Activated naive CD8-positive, alpha-beta T cell treated with anti-CD3 and anti-CD28 coated beads, Interleukin-2, amount 10 ng/mL, durations not matched to agents 7 days and 5 days (primary cell): ENCODE measurements around the gene STK38. TPM values are rescaled to one million over a fixed set of nuclear protein-coding genes. Genes with fewer than 3 reads are reported as not detected.
"Not testable (repeated sequence)": the region's sequence is repeated elsewhere in the genome, so short reads cannot be mapped to it uniquely, and the experiment has no call there.

Experiments
- ATAC-seq: fragments of 150-1000 bp; cut with Tn5 transposase; one replicate; pipeline ENCODE4 v1.10.0; 2021; ENCODE audit warnings: low read depth, moderate library complexity
- POLR2A ChIA-PET: fragments of 350-600 bp; sonication (Branson Sonifier 250); formaldehyde crosslinking; loops from one replicate; lab custom pipeline; 2021; ENCODE audit warnings: antibody characterized with exemption; lab: Charles Lee
- DNase-seq: peaks from one replicate; pipeline ENCODE4 v3.0.0; 2021
- H3K27ac Mint-ChIP-seq: one replicate; pipeline ENCODE4 v1.8.0; 2022; ENCODE audit warnings: mild to moderate bottlenecking, mixed read lengths
- H3K27me3 Mint-ChIP-seq: one replicate; pipeline ENCODE4 v1.8.0; 2022; ENCODE audit warnings: mild to moderate bottlenecking, moderate library complexity, mixed read lengths
- H3K36me3 Mint-ChIP-seq: one replicate; pipeline ENCODE4 v1.8.0; 2021; ENCODE audit warnings: mild to moderate bottlenecking, mixed read lengths
- H3K4me1 Mint-ChIP-seq: one replicate; pipeline ENCODE4 v1.8.0; 2021; ENCODE audit warnings: mixed read lengths
- H3K4me3 Mint-ChIP-seq: one replicate; pipeline ENCODE4 v1.8.0; 2022; ENCODE audit warnings: mild to moderate bottlenecking, moderate library complexity, mixed read lengths
- H3K9me3 Mint-ChIP-seq: one replicate; pipeline ENCODE4 v1.8.0; 2021; ENCODE audit warnings: mixed read lengths
- total RNA-seq, 2 experiments: library from RNA; stranded (reverse); gene quantifications; one replicate each; pipeline ENCODE4 v1.2.3, GENCODE V29; 2021

STK38 gene
- total RNA-seq = 10 to 100 TPM; 86.5 to 95.3 TPM

GRCh38 chr6:36546920-36547645 is at the start of gene STK38:
STK38 (minus strand) TSS chr6:36547479; CDS start chr6:36540202, 7,277 bp downstream.
- Mint-ChIP-seq H3K27me3 (no peaks in the 10 kb centered on the region), H3K4me3 (peak within 1 kb of the TSS; percentile 93), H3K27ac (peak within 1 kb of the TSS; percentile 92), H3K9me3 (no peaks in the 10 kb centered on the region), H3K4me1 (peaks cover 33% of the 10 kb centered on the region), H3K36me3 (peaks cover 12% of the 10 kb centered on the region)
- ATAC-seq (peak; percentile 89), DNase-seq (peak; percentile 93)
- POLR2A ChIA-PET = interaction anchor here (0.7 to 3.9 kb wide), 6 partner anchors 16 to 124 kb away, joined by 3 to 65 read pairs (median 4); partner anchors contain the start of genes KCTD20 and SRSF3

- POLR2A ChIA-PET = interaction anchor here (0.6 to 8.9 kb wide), 14 partner anchors 11 to 1839 kb away, joined by 3 to 65 read pairs (median 4); partner anchors contain the start of genes ETV7, SNRPC and STK38
Measured at GRCh38 chr6:36596356-36596755, 49.1 kb upstream of the STK38 start.

GRCh38 chr6:36594816-36595643 is 47.8 kb upstream of the STK38 start:
- DNase-seq (peak; percentile 26), ATAC-seq (no peak)
- H3K4me1 Mint-ChIP-seq = peaks cover 28% of the 10 kb centered on the region
- peak overlapping the region; percentile 99 for H3K27ac Mint-ChIP-seq
- H3K9me3 Mint-ChIP-seq = no peaks in the 10 kb centered on the region
- no peaks in the 10 kb centered on the region for H3K27me3 Mint-ChIP-seq
- peak overlapping the region; percentile 97 for H3K4me3 Mint-ChIP-seq
- POLR2A ChIA-PET = interaction anchor here (0.9 to 8.9 kb wide), 15 partner anchors 10 to 391 kb away, joined by 3 to 65 read pairs (median 4); partner anchors contain the start of genes MTCH1 and STK38
- peaks cover 54% of the 10 kb centered on the region for H3K36me3 Mint-ChIP-seq

More at GRCh38 chr6:36596356-36596755, 49.1 kb upstream of the STK38 start:
- peak overlapping the region; percentile 99 for H3K27ac Mint-ChIP-seq
- no peaks in the 10 kb centered on the region for H3K9me3 Mint-ChIP-seq
- H3K4me1 Mint-ChIP-seq = peaks cover 33% of the 10 kb centered on the region
- peaks cover 61% of the 10 kb centered on the region for H3K36me3 Mint-ChIP-seq
- ATAC-seq = no peak
- peak overlapping the region; percentile 97 for H3K4me3 Mint-ChIP-seq
- DNase-seq = no peak
- no peaks in the 10 kb centered on the region for H3K27me3 Mint-ChIP-seq

- Mint-ChIP-seq H3K36me3 (peaks cover 46% of the 10 kb centered on the region), H3K9me3 (no peaks in the 10 kb centered on the region), H3K4me3 (peak within 1 kb of the TSS; percentile 97), H3K27ac (peak within 1 kb of the TSS; percentile 99), H3K27me3 (no peaks in the 10 kb centered on the region), H3K4me1 (peaks cover 22% of the 10 kb centered on the region)
- DNase-seq (peak; percentile 95), ATAC-seq (peak; percentile 92)
- POLR2A ChIA-PET = interaction anchor here (0.6 to 8.9 kb wide), 17 partner anchors 9 to 470 kb away, joined by 3 to 65 read pairs (median 5); partner anchors contain the start of genes MTCH1 and STK38
Measured at GRCh38 chr6:36594029-36594815, 46.9 kb upstream of the STK38 start, which contains the start of gene SRSF3. SRSF3 (plus strand) TSS chr6:36594362; CDS start chr6:36596763, 2,401 bp downstream.

- H3K9me3 Mint-ChIP-seq = no peaks in the 10 kb centered on the region
- POLR2A ChIA-PET = interaction anchor here (0.6 to 1.9 kb wide), 8 partner anchors 11 to 470 kb away, joined by 3 to 21 read pairs (median 4); no protein-coding TSS in a partner anchor
- ATAC-seq (peak; percentile 16), DNase-seq (no peak)
- peak overlapping the region; percentile 99 for H3K27ac Mint-ChIP-seq
- no peaks in the 10 kb centered on the region for H3K27me3 Mint-ChIP-seq
- peaks cover 16% of the 10 kb centered on the region for H3K4me1 Mint-ChIP-seq
- H3K4me3 Mint-ChIP-seq = peak overlapping the region; percentile 97
- H3K36me3 Mint-ChIP-seq = peaks cover 40% of the 10 kb centered on the region
Measured at GRCh38 chr6:36593569-36594028, 46.3 kb upstream of the STK38 start.

DNA sequence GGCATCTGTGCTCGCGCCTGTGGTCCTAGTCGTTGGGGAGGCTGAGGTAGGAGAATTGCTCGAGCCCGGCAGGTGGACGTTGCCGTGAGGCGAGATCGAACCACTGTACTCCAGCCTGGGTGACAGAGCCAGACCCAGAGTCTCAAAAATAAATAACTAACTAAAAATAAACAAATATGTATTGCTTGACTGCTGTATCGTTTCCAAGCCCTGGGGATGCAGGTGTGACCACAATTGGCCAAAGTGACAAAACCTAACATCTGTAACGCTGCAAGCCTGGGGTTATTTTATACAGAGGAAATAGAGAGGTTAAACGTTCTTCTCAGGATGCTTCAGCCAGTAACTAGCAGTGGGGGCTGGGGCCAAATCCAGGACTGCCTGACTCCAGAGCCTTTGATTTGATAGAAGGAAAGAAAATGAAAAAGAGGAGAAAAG is 45.0 kb upstream of the STK38 start:
- Mint-ChIP-seq H3K9me3 (no peaks in the 10 kb centered on the region), H3K27ac (peak overlapping the region; percentile 95), H3K4me3 (peak overlapping the region; percentile 87), H3K27me3 (no peaks in the 10 kb centered on the region), H3K36me3 (peaks cover 28% of the 10 kb centered on the region), H3K4me1 (peaks cover 10% of the 10 kb centered on the region)
- POLR2A ChIA-PET = interaction anchor here (0.6 to 1.9 kb wide), 3 partner anchors 39 to 149 kb away, joined by 3 to 21 read pairs (median 3); partner anchors contain the start of genes KCTD20 and PXT1
- DNase-seq = peak; percentile 29
- no peak for ATAC-seq

DNA sequence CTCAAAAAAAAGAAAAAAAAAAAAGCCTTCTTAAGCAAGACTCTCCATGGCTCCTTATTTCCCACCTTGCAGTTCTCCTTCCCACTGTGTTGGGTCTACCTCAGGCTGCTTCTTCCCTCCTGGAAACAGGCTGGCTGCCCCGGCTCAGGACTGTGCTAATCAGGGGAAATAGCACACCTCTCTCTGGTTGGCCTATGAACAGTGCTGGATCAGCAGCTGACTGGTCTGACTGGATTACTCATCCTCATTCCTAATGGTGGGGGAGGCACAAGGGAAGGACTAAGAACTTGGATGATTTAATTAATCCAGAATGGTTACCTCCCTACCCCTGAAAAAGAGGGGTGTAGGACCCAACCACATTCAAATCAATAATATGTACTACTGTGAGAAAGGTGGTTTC is 43.0 kb upstream of the STK38 start:
- no peak overlapping the region for H3K4me3 Mint-ChIP-seq
- H3K4me1 Mint-ChIP-seq = peaks cover 6% of the 10 kb centered on the region
- POLR2A ChIA-PET = interaction anchor here (0.7 kb wide), 1 partner anchor 204 kb away, joined by 3 read pairs; no protein-coding TSS in a partner anchor
- H3K36me3 Mint-ChIP-seq = peaks cover 9% of the 10 kb centered on the region
- H3K27ac Mint-ChIP-seq = no peak overlapping the region
- ATAC-seq = no peak
- H3K9me3 Mint-ChIP-seq = no peaks in the 10 kb centered on the region
- H3K27me3 Mint-ChIP-seq = no peaks in the 10 kb centered on the region
- DNase-seq = no peak

- H3K9me3 Mint-ChIP-seq, H3K36me3 Mint-ChIP-seq, POLR2A ChIA-PET, H3K4me1 Mint-ChIP-seq, H3K27me3 Mint-ChIP-seq, H3K4me3 Mint-ChIP-seq, DNase-seq, ATAC-seq, H3K27ac Mint-ChIP-seq: not testable (repeated sequence)
Measured at GRCh38 chr6:36589025-36589400, 41.7 kb upstream of the STK38 start.

DNA sequence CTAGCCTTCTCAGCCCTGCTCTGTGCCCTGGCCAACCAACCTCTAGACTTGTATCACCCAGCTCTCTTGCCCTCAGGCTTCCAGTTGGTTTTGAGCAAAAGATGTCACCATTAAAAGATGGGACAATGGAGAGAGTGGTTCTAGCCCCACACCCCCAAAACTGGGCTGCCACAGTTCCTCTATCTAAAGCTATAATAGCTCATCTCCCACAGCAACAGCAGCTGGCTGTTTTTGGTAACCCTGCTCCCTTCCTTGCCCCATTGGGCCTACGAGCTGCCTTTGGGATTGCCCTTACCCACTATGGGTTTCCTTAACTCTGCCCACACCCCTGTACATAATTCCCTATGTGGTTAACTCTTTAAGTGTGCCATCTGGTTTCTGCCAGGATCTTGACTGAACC is 39.3 kb upstream of the STK38 start:
- Mint-ChIP-seq H3K4me3 (no peak overlapping the region), H3K9me3 (no peaks in the 10 kb centered on the region), H3K36me3 (no peaks in the 10 kb centered on the region), H3K27me3 (peaks cover 4% of the 10 kb centered on the region), H3K4me1 (no peaks in the 10 kb centered on the region), H3K27ac (no peak overlapping the region)
- POLR2A ChIA-PET = interaction anchor here (1.2 kb wide), 1 partner anchor 15 kb away, joined by 5 read pairs; no protein-coding TSS in a partner anchor
- DNase-seq (no peak), ATAC-seq (no peak)

GRCh38 chr6:36581716-36582115 is 34.4 kb upstream of the STK38 start:
- Mint-ChIP-seq H3K4me1 (peaks cover 2% of the 10 kb centered on the region), H3K9me3 (no peaks in the 10 kb centered on the region), H3K36me3 (no peaks in the 10 kb centered on the region), H3K27ac (no peak overlapping the region), H3K27me3 (peaks cover 4% of the 10 kb centered on the region), H3K4me3 (no peak overlapping the region)
- ATAC-seq (no peak), DNase-seq (no peak)
- POLR2A ChIA-PET = no interaction called here

- Mint-ChIP-seq H3K4me3 (no peak overlapping the region), H3K9me3 (no peaks in the 10 kb centered on the region), H3K36me3 (no peaks in the 10 kb centered on the region), H3K4me1 (peaks cover 2% of the 10 kb centered on the region), H3K27me3 (peaks cover 4% of the 10 kb centered on the region), H3K27ac (no peak overlapping the region)
- ATAC-seq (no peak), DNase-seq (no peak)
- POLR2A ChIA-PET = interaction anchor here (0.6 to 1.6 kb wide), 4 partner anchors 17 to 204 kb away, joined by 4 to 6 read pairs (median 5); no protein-coding TSS in a partner anchor
Measured at GRCh38 chr6:36580184-36580526, 32.9 kb upstream of the STK38 start.

DNA sequence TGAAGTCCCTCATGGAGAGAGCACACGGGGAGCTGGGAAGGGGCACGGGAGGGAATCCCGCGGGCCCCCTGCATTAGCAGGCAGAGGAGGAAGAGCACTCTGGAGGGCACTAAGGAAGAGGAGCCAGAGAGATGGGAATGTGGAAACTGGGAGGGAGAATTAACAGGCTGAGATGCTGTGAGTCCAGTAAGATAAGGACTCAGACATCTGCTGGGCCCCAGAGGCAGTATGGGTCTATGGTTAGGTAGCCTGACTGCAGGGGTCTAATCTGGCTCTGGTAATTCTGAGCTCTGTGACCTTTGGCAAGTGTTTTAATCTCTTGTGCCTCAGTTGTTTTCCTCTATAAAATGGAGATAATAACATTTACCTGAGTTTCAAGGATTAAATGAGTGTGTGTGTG is 31.2 kb upstream of the STK38 start:
- peaks cover 4% of the 10 kb centered on the region for H3K27me3 Mint-ChIP-seq
- no peaks in the 10 kb centered on the region for H3K9me3 Mint-ChIP-seq
- no peaks in the 10 kb centered on the region for H3K36me3 Mint-ChIP-seq
- peak overlapping the region; percentile 31 for H3K27ac Mint-ChIP-seq
- no peak for DNase-seq
- H3K4me3 Mint-ChIP-seq = no peak overlapping the region
- POLR2A ChIA-PET = interaction anchor here (0.7 kb wide), 1 partner anchor 58 kb away, joined by 3 read pairs; no protein-coding TSS in a partner anchor
- ATAC-seq = no peak
- H3K4me1 Mint-ChIP-seq = peaks cover 2% of the 10 kb centered on the region
